ENCODE data around the gene PRELID2.

- TF ChIP-seq RARB (CRISPR knock-in tag; IDR thresholded peaks at IDR 0.05), result no peak
- TF ChIP-seq ZNF565 (CRISPR knock-in tag; conservative IDR thresholded peaks at IDR 0.05; ENCODE audit: low read depth), result no peak
- TF ChIP-seq ARNTL (CRISPR knock-in tag; IDR thresholded peaks at IDR 0.05; ENCODE audit: borderline replicate concordance, low read depth), result no peak
- TF ChIP-seq PATZ1 (CRISPR knock-in tag; IDR thresholded peaks at IDR 0.05; ENCODE audit: borderline replicate concordance), result no peak
- TF ChIP-seq PPARA (CRISPR knock-in tag; IDR thresholded peaks at IDR 0.05; ENCODE audit: borderline replicate concordance), result no peak
- no peak for TF ChIP-seq CREB5 (CRISPR knock-in tag; IDR thresholded peaks at IDR 0.05; ENCODE audit: low read depth)
- no peak for TF ChIP-seq ZNF70 (CRISPR knock-in tag; IDR thresholded peaks at IDR 0.05)
- no peak for TF ChIP-seq TCF4 (CRISPR knock-in tag; IDR thresholded peaks at IDR 0.05; ENCODE audit: borderline replicate concordance)
- no peak for TF ChIP-seq TOX (CRISPR knock-in tag; IDR thresholded peaks at IDR 0.05; ENCODE audit: borderline replicate concordance)
- no peak for TF ChIP-seq ZC3H10 (CRISPR knock-in tag; IDR thresholded peaks at IDR 0.05)
- no peak for TF ChIP-seq POU6F1 (CRISPR knock-in tag; IDR thresholded peaks at IDR 0.05; ENCODE audit: borderline replicate concordance, low read depth)
Observed at GRCh38 chr5:145804701-145805100, 30.4 kb downstream of the PRELID2 start.
